ENCODE measurements around the gene ZNF575.

Gene ZNF575

DNA sequence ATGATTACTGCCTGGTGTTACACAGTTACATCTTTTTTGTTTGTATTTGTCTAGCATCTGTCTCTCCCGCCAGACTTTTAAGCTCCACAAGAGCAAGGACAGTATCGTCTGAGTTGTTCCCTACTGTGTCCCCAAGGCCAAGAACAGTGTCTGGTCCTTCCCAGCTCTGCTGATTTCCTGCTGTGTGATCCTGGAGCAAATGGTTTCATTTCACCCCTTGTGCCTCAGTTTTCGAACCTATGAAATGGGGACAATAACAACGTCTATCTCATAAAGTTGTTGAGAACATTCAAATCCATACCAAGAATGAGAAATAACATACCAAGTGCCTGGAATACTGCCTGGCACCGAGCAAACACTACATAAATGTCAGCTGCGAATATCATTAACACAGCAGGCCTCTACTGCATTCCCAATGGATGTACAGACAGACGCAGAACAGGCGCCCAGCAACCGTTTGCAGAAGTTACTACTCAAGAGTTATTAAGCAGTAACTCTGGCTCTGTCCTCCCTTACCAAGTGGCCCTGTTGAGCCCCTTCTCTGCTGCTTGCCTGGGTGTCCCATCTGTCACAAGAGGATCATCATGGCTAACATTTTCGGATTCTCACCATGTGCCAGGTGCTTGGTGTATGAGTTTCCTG is 30.9 kb downstream of the ZNF575 start:
- no peak overlapping the region for H3K27ac ChIP-seq (ENCODE audit: low read length)
- no peaks in the 10 kb centered on the region for H3K4me1 ChIP-seq (ENCODE audit: control insufficient read depth, low read depth, low read length)
- H3K9ac ChIP-seq (ENCODE audit: low read length) = no peak overlapping the region

DNA sequence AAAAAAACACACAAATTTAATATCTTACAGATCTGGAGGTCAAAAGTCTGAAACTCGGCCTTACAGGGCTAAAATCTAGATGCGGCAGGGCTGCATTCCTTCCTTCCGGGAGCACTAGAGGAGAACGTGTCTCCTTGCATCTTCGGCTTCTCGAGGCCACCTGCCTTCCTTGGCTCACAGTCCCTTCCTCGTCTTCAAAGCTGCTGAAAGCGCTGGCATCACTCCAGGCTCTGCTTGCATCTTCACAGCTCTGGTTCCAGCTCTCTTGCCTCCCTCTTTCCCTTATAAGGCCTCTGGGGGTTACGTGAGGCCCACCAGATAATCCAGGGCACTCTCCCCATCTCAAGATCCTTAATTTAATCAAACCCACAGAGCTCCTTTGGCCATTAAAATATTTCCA is 31.8 kb downstream of the ZNF575 start:
- Histone ChIP-seq H3K9me3 (ENCODE audit: control insufficient read depth, low read depth, low read length) (no peaks in the 10 kb centered on the region), H3K9ac (ENCODE audit: low read length) (no peak overlapping the region), H3K27ac (ENCODE audit: low read length) (no peak overlapping the region), H3K4me3 (ENCODE audit: low read length) (no peak overlapping the region), H3K27me3 (ENCODE audit: control insufficient read depth, insufficient read depth, low read length) (no peaks in the 10 kb centered on the region), H3K36me3 (ENCODE audit: control insufficient read depth, low read depth, low read length) (peaks cover 3% of the 10 kb centered on the region), H3K4me1 (ENCODE audit: control insufficient read depth, low read depth, low read length) (no peaks in the 10 kb centered on the region)

More for the DNA sequence above, 30.9 kb downstream of the ZNF575 start:
- H3K27me3 ChIP-seq (ENCODE audit: control insufficient read depth, insufficient read depth, low read length) = no peaks in the 10 kb centered on the region
- H3K36me3 ChIP-seq (ENCODE audit: control insufficient read depth, low read depth, low read length) = peaks cover 3% of the 10 kb centered on the region
- H3K9me3 ChIP-seq (ENCODE audit: control insufficient read depth, low read depth, low read length) = no peaks in the 10 kb centered on the region
- no peak overlapping the region for H3K4me3 ChIP-seq (ENCODE audit: low read length)

DNA sequence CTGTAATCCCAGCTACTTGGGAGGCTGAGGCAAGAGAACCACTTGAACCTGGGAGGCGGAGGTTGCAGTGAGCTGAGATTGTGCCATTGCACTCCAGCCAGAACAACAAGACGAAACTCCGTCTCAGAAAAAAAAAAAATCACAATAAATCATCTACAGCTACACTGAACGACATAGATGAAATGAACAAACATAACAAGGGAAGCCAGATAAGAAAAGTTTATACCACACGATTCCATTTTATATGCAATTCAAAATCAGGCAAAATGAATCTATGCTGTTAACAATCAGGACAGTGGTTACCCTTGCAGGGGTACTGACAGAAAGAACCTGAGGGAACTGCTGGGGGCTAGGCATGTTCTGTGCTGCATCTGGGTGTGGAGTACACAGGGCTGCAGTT is 36.7 kb downstream of the ZNF575 start:
- Histone ChIP-seq H3K4me1 (ENCODE audit: control insufficient read depth, low read depth, low read length) (peaks cover 2% of the 10 kb centered on the region), H3K27me3 (ENCODE audit: control insufficient read depth, insufficient read depth, low read length) (no peaks in the 10 kb centered on the region), H3K4me3 (ENCODE audit: low read length) (no peak overlapping the region), H3K36me3 (ENCODE audit: control insufficient read depth, low read depth, low read length) (no peaks in the 10 kb centered on the region), H3K9me3 (ENCODE audit: control insufficient read depth, low read depth, low read length) (no peaks in the 10 kb centered on the region), H3K9ac (ENCODE audit: low read length) (no peak overlapping the region), H3K27ac (ENCODE audit: low read length) (no peak overlapping the region)

DNA sequence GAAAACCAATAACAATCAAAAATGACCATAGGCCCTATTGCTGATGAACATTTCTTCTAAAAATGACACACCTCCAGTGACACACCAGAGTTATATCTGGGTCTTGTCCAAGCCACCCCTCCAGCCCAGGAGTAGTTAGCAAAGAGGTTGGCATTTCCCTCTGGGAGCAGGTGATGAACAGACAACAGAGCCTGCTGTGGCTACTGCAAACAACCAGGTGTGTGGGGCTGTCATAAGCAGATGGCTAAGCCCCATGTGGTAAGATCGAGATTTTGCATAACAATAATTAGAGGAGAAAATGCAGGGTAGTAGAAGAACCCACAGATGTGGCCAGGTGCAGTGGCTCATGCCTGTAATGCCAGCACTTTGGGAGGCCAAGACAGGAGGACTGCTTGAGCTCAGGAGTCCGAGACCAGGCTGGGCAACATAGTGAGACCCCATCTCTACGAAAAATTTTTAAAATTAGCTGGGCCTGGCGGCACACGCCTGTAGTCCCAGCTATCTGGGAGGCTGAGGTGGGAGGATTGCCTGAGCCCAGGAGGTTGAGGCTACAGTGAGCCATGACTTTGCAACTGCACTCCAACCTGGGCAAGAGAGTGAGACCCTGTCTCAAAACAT is 37.3 kb downstream of the ZNF575 start:
- H3K4me1 ChIP-seq (ENCODE audit: control insufficient read depth, low read depth, low read length) = peaks cover 3% of the 10 kb centered on the region
- H3K27ac ChIP-seq (ENCODE audit: low read length) = no peak overlapping the region
- H3K4me3 ChIP-seq (ENCODE audit: low read length) = no peak overlapping the region

DNA sequence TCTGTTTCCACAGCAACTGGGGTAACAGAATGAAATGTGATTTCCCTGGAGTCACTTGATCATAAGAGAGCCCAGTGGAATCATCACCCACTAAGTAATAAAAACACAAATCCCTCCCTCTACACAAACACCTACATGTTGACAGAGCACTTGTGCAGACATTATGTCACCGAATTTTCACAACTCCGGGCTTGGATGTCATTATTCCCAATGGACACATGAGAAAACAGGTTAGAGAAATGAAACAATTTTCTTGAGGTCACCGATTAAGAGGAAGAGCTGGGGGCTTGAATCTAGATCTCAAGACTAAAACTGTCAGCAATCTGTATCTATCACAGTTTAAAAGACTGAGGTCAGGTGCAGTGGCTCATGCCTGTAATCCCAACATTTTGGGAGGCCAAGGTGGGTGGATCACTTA is 39.2 kb downstream of the ZNF575 start:
- no peaks in the 10 kb centered on the region for H3K9me3 ChIP-seq (ENCODE audit: control insufficient read depth, low read depth, low read length)
- H3K27ac ChIP-seq (ENCODE audit: low read length) = no peak overlapping the region
- no peak overlapping the region for H3K9ac ChIP-seq (ENCODE audit: low read length)
- peaks cover 9% of the 10 kb centered on the region for H3K4me1 ChIP-seq (ENCODE audit: control insufficient read depth, low read depth, low read length)
- H3K4me3 ChIP-seq (ENCODE audit: low read length) = no peak overlapping the region
- no peaks in the 10 kb centered on the region for H3K27me3 ChIP-seq (ENCODE audit: control insufficient read depth, insufficient read depth, low read length)
- no peaks in the 10 kb centered on the region for H3K36me3 ChIP-seq (ENCODE audit: control insufficient read depth, low read depth, low read length)

More for the DNA sequence above, 37.3 kb downstream of the ZNF575 start:
- H3K9ac ChIP-seq (ENCODE audit: low read length) = no peak overlapping the region
- no peaks in the 10 kb centered on the region for H3K9me3 ChIP-seq (ENCODE audit: control insufficient read depth, low read depth, low read length)
- H3K36me3 ChIP-seq (ENCODE audit: control insufficient read depth, low read depth, low read length) = no peaks in the 10 kb centered on the region
- no peaks in the 10 kb centered on the region for H3K27me3 ChIP-seq (ENCODE audit: control insufficient read depth, insufficient read depth, low read length)

GRCh38 chr19:43574424-43575155 is 41.6 kb downstream of the ZNF575 start:
- Histone ChIP-seq H3K27ac (ENCODE audit: low read length) (peak overlapping the region; percentile 82), H3K36me3 (ENCODE audit: control insufficient read depth, low read depth, low read length) (no peaks in the 10 kb centered on the region)

DNA sequence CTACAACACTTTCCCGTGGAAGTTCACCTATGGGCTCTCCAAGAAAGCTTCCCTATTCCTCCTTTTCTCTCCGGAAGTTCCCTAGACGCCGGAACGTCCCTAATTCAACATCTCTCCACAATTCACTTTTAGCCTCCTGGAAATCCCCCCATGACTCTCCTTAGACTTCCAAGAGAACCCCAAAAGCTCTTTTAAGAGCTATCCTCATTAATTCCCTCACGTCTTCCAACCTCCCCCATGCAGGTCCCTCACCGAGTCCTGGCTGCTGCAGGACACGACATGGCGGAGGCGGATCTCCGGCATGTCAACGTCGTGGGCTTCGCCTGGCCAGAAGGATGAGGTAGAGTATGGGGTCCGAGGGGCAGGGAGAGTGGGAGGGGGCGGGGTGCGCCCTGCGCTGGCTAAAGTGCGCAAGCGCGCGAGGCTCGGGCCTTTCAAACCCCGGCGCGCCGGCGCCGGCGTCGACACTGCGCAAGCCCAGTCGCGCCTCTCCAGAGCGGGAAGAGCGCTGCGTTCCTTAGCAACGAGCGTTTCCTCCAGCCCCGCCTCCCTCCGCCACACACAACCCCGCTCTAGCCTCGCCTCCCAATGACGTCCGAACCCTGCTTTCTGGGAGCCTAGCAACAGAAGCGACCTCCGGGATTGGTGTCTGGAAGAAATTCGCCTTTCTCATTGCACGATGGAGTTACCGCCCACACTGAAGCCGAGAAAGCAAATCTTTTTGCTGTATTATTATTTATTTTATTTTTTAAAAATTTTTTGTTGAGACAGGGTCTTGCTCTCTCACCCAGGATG is 42.4 kb downstream of the ZNF575 start, which contains the start of the genes PINLYP and XRCC1:
PINLYP (plus strand) TSS at position 646 of the 795 bp plus-strand sequence. CDS start 1,391 bp downstream, outside the sequence.
XRCC1 (minus strand) TSS at position 372 of the 795 bp plus-strand sequence; CDS start at position 303, 69 bp downstream.
- peak within 1 kb of the TSS; percentile 86 for H3K27ac ChIP-seq (ENCODE audit: low read length)

More at GRCh38 chr19:43574424-43575155, 41.6 kb downstream of the ZNF575 start:
- Histone ChIP-seq H3K27me3 (ENCODE audit: control insufficient read depth, insufficient read depth, low read length) (no peaks in the 10 kb centered on the region), H3K4me3 (ENCODE audit: low read length) (peak overlapping the region; percentile 99), H3K9ac (ENCODE audit: low read length) (peak overlapping the region; percentile 95), H3K9me3 (ENCODE audit: control insufficient read depth, low read depth, low read length) (no peaks in the 10 kb centered on the region), H3K4me1 (ENCODE audit: control insufficient read depth, low read depth, low read length) (peaks cover 9% of the 10 kb centered on the region)

GRCh38 chr19:43575955-43576878 is 43.2 kb downstream of the ZNF575 start:
- Histone ChIP-seq H3K27me3 (ENCODE audit: control insufficient read depth, insufficient read depth, low read length) (no peaks in the 10 kb centered on the region), H3K27ac (ENCODE audit: low read length) (peak overlapping the region; percentile 86), H3K9ac (ENCODE audit: low read length) (peak overlapping the region; percentile 69), H3K9me3 (ENCODE audit: control insufficient read depth, low read depth, low read length) (no peaks in the 10 kb centered on the region), H3K4me3 (ENCODE audit: low read length) (peak overlapping the region; percentile 52), H3K4me1 (ENCODE audit: control insufficient read depth, low read depth, low read length) (peaks cover 12% of the 10 kb centered on the region), H3K36me3 (ENCODE audit: control insufficient read depth, low read depth, low read length) (no peaks in the 10 kb centered on the region)

More for the DNA sequence above, 42.4 kb downstream of the ZNF575 start, which contains the start of the genes PINLYP and XRCC1:
- Histone ChIP-seq H3K4me1 (ENCODE audit: control insufficient read depth, low read depth, low read length) (peaks cover 9% of the 10 kb centered on the region), H3K9me3 (ENCODE audit: control insufficient read depth, low read depth, low read length) (no peaks in the 10 kb centered on the region), H3K9ac (ENCODE audit: low read length) (peak within 1 kb of the TSS; percentile 95), H3K27me3 (ENCODE audit: control insufficient read depth, insufficient read depth, low read length) (no peaks in the 10 kb centered on the region), H3K36me3 (ENCODE audit: control insufficient read depth, low read depth, low read length) (no peaks in the 10 kb centered on the region), H3K4me3 (ENCODE audit: low read length) (peak within 1 kb of the TSS; percentile 99)

DNA sequence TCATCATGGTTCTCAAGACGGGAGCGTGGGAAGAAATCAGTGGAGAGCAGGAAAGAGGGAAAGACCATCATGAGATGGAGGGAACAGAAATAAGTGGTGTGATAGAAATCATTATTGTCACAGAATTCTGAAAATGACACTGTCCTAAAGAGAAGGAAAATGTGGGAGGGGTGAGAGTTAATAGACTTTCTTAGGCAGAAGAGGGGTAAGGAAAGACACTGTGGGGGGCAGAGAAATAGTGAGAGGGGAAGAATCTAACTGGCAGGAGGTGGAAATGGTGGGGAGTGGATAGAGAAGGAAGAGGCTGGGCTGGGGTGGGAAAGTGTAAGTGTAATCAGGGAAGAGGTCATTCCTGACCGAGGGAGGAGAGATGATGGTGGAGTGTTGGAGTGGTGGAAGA is 45.8 kb downstream of the ZNF575 start:
- Histone ChIP-seq H3K27me3 (ENCODE audit: control insufficient read depth, insufficient read depth, low read length) (no peaks in the 10 kb centered on the region), H3K4me3 (ENCODE audit: low read length) (no peak overlapping the region), H3K9me3 (ENCODE audit: control insufficient read depth, low read depth, low read length) (no peaks in the 10 kb centered on the region), H3K4me1 (ENCODE audit: control insufficient read depth, low read depth, low read length) (peaks cover 16% of the 10 kb centered on the region), H3K9ac (ENCODE audit: low read length) (no peak overlapping the region), H3K36me3 (ENCODE audit: control insufficient read depth, low read depth, low read length) (no peaks in the 10 kb centered on the region), H3K27ac (ENCODE audit: low read length) (no peak overlapping the region)

DNA sequence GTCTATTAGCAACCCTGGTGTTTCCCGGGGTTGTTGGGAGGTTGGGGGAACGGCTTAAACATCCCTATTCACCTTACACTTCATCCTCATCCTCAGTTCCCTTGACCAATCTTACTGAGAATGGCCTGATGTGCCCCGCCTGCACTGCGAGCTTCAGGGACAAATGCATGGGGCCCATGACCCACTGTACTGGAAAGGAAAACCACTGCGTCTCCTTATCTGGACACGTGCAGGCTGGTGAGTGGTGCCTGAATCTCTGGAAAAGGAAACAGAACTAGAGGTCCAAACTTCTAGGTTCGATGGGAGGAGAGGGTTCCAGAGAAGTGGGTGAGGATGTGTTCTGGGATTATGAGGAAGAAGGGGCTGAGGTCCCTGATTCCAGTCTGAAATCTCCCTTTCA is 48.5 kb downstream of the ZNF575 start:
- Histone ChIP-seq H3K9me3 (ENCODE audit: control insufficient read depth, low read depth, low read length) (no peaks in the 10 kb centered on the region), H3K4me3 (ENCODE audit: low read length) (peak overlapping the region; percentile 95), H3K9ac (ENCODE audit: low read length) (peak overlapping the region; percentile 90), H3K27me3 (ENCODE audit: control insufficient read depth, insufficient read depth, low read length) (no peaks in the 10 kb centered on the region), H3K27ac (ENCODE audit: low read length) (no peak overlapping the region), H3K36me3 (ENCODE audit: control insufficient read depth, low read depth, low read length) (no peaks in the 10 kb centered on the region), H3K4me1 (ENCODE audit: control insufficient read depth, low read depth, low read length) (peaks cover 8% of the 10 kb centered on the region)
